HG02678 (cell line): ENCODE measurements around the gene PIM2.
"Not testable (repeated sequence)": the region's sequence is repeated elsewhere in the genome, so short reads cannot be mapped to it uniquely, and the experiment has no call there.

Source experiments
- ATAC-seq: cut with Tn5 transposase; IDR thresholded peaks from one replicate; pipeline ENCODE4 v1.9.1; 2021; ENCODE audit warnings: mild to moderate bottlenecking, moderate library complexity; ENCODE audit not compliant: unreplicated experiment

Gene PIM2

GRCh38 chrX:48883729-48884128 is 35.1 kb downstream of the PIM2 start:
- no peak for ATAC-seq

DNA sequence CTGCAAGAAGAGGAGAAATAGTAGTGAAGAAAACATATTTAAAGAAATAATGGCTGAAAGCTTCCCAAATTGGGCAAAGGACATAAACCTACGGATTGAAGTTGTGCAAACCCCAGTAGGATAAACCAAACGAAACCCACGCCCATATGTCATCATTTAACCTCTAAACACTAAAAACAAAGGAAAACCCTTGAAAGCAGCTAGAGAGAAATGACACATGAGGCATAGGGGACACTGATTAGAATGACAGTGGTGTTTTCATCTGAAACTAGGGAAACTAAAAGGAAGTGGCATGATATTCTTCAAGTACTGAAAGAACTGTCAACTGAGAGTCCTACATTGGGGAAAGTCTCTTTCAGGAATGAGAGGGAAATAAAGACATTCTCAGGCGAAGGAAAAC is 41.9 kb downstream of the PIM2 start:
- not testable (repeated sequence) for ATAC-seq

DNA sequence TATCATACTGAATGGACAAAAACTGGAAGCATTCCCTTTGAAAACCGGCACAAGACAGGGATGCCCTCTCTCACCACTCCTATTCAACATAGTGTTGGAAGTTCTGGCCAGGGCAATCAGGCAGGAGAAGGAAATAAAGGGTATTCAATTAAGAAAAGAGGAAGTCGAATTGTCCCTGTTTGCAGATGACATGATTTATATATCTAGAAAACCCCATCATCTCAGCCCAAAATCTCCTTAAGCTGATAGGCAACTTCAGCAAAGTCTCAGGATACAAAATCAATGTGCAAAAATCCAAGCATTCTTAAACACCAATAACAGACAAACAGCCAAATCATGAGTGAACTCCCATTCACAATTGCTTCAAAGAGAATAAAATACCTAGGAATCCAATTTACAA is 46.8 kb downstream of the PIM2 start:
- not testable (repeated sequence) for ATAC-seq

- ATAC-seq: no peak
These were observed 54.6 kb downstream of the PIM2 start for GRCh38 chrX:48864210-48864609.
